GM12892 (cell line): Measurements from ENCODE around the gene C2orf92.

ENCODE experiments used
- POLR2A ChIP-seq: IDR thresholded peaks from 2 replicates; pipeline ENCODE4 v1.6.1; 2011; ENCODE audit warnings: low read depth, low read length, control low read depth
- POLR2AphosphoS5 ChIP-seq: IDR thresholded peaks from 2 replicates; pipeline ENCODE4 v1.6.1; 2011; ENCODE audit warnings: low read depth, low read length, control low read depth

GRCh38 chr2:97669448-97669847, at the start of gene C2orf92:
- no peak for TF ChIP-seq POLR2AphosphoS5
- no peak for TF ChIP-seq POLR2A
